H9 (cell line): ENCODE data around the gene AQP7. TPM values are rescaled to one million over a fixed set of nuclear protein-coding genes. Genes with fewer than 3 reads are reported as not detected.
A peak's percentile ranks its signal among the peaks of the same experiment; 100 is the strongest.

Experiments used
- DNase-seq: peaks from one replicate; pipeline ENCODE4 v3.0.0-alpha.2; 2017
- H2AFZ ChIP-seq: one replicate; pipeline ENCODE4 v1.6.1; 2013; ENCODE audit warnings: mild to moderate bottlenecking, low read length, control low read depth, moderate library complexity
- H2AK5ac ChIP-seq: 2 replicates; pipeline ENCODE4 v1.6.1; 2013; ENCODE audit warnings: low read length, control low read depth, mixed read lengths; ENCODE audit not compliant: insufficient read length
- H2BK120ac ChIP-seq: one replicate; pipeline ENCODE4 v1.6.1; 2013; ENCODE audit warnings: low read depth, mild to moderate bottlenecking, low read length, control low read depth, inconsistent platforms; ENCODE audit not compliant: poor library complexity, severe bottlenecking
- H2BK12ac ChIP-seq: 2 replicates; pipeline ENCODE4 v1.6.1; 2013; ENCODE audit warnings: low read length, control low read depth, mixed read lengths, low read depth; ENCODE audit not compliant: insufficient read length
- H2BK15ac ChIP-seq: 2 replicates; pipeline ENCODE4 v1.6.1; 2013; ENCODE audit warnings: low read depth, low read length, control low read depth
- H2BK20ac ChIP-seq: one replicate; pipeline ENCODE4 v1.6.1; 2013; ENCODE audit warnings: low read depth, mild to moderate bottlenecking, low read length, control low read depth, inconsistent platforms; ENCODE audit not compliant: poor library complexity, severe bottlenecking
- H2BK5ac ChIP-seq: 2 replicates; pipeline ENCODE4 v1.6.1; 2013; ENCODE audit warnings: low read length, control low read depth, mixed read lengths; ENCODE audit not compliant: insufficient read length
- H3K14ac ChIP-seq: 2 replicates; pipeline ENCODE4 v1.6.1; 2013; ENCODE audit warnings: low read length, control low read depth; ENCODE audit not compliant: insufficient read depth
- H3K18ac ChIP-seq: 2 replicates; pipeline ENCODE4 v1.6.1; 2013; ENCODE audit warnings: low read depth, mild to moderate bottlenecking, mixed read lengths, low read length, control low read depth; ENCODE audit not compliant: insufficient read length
- H3K23ac ChIP-seq: 2 replicates; pipeline ENCODE4 v1.6.1; 2013; ENCODE audit warnings: low read length, control low read depth, mixed read lengths, low read depth; ENCODE audit not compliant: insufficient read length
- H3K23me2 ChIP-seq: 2 replicates; pipeline ENCODE4 v1.6.1; 2013; ENCODE audit warnings: low read depth, mild to moderate bottlenecking, mixed read lengths, low read length, control low read depth; ENCODE audit not compliant: insufficient read length, poor library complexity, severe bottlenecking
- H3K27ac ChIP-seq: 2 replicates; pipeline ENCODE4 v1.5.1; 2013; ENCODE audit warnings: low read length, control low read depth, mixed read lengths, low read depth; ENCODE audit not compliant: insufficient read length
- H3K27me3 ChIP-seq: 2 replicates; pipeline ENCODE4 v1.6.1; 2013; ENCODE audit warnings: low read length, control low read depth, inconsistent platforms; ENCODE audit not compliant: insufficient read depth
- H3K4ac ChIP-seq: 2 replicates; pipeline ENCODE4 v1.6.1; 2013; ENCODE audit warnings: low read depth, mild to moderate bottlenecking, control low read depth, inconsistent platforms, low read length, moderate library complexity
- H3K4me1 ChIP-seq: 2 replicates; pipeline ENCODE4 v1.6.1; 2013; ENCODE audit warnings: low read length, control low read depth, inconsistent platforms; ENCODE audit not compliant: insufficient read depth
- H3K4me2 ChIP-seq: 2 replicates; pipeline ENCODE4 v1.6.1; 2013; ENCODE audit warnings: low read length, control low read depth, mixed read lengths; ENCODE audit not compliant: insufficient read length, insufficient read depth
- H3K56ac ChIP-seq: 2 replicates; pipeline ENCODE4 v1.6.1; 2013; ENCODE audit warnings: low read depth, mild to moderate bottlenecking, mixed read lengths, low read length, control low read depth; ENCODE audit not compliant: insufficient read length
- H3K79me1 ChIP-seq: 2 replicates; pipeline ENCODE4 v1.6.1; 2013; ENCODE audit warnings: low read depth, mild to moderate bottlenecking, moderate library complexity, low read length, control low read depth, inconsistent platforms; ENCODE audit not compliant: insufficient read depth, poor library complexity, severe bottlenecking
- H3K79me2 ChIP-seq: 2 replicates; pipeline ENCODE4 v1.6.1; 2013; ENCODE audit warnings: low read length, control low read depth, inconsistent platforms; ENCODE audit not compliant: insufficient read depth
- H3K9ac ChIP-seq: 2 replicates; pipeline ENCODE4 v1.6.1; 2013; ENCODE audit warnings: low read length, control low read depth, mixed read lengths; ENCODE audit not compliant: insufficient read length; ENCODE audit errors: extremely low read depth
- H3K9me3 ChIP-seq: one replicate; pipeline ENCODE4 v1.6.1; 2013; ENCODE audit warnings: low read depth, low read length, inconsistent platforms; ENCODE audit not compliant: control insufficient read depth
- H3T11ph ChIP-seq: one replicate; pipeline ENCODE4 v1.6.1; 2013; ENCODE audit warnings: mild to moderate bottlenecking, low read length, control low read depth, inconsistent platforms
- H4K20me1 ChIP-seq: one replicate; pipeline ENCODE4 v1.6.1; 2013; ENCODE audit not compliant: control insufficient read depth, insufficient read length, insufficient read depth
- H4K5ac ChIP-seq: 2 replicates; pipeline ENCODE4 v1.6.1; 2013; ENCODE audit warnings: low read depth, mild to moderate bottlenecking, mixed read lengths, low read length, control low read depth; ENCODE audit not compliant: insufficient read length
- H4K8ac ChIP-seq: replicated peaks from 2 replicates; pipeline ENCODE4 v1.6.1; 2013; ENCODE audit warnings: low read length, control low read depth, mixed read lengths, low read depth; ENCODE audit not compliant: insufficient read length
- H4K91ac ChIP-seq: 2 replicates; pipeline ENCODE4 v1.6.1; 2013; ENCODE audit warnings: low read depth, mild to moderate bottlenecking, moderate library complexity, mixed read lengths, low read length, control low read depth; ENCODE audit not compliant: insufficient read length
- H3K27ac Mint-ChIP-seq, 3 experiments: 2 replicates in 2 of 3; 3 replicates in 1 of 3; pipeline ENCODE4 v1.8.0; 2020 to 2021; ENCODE audit warnings: mixed read lengths in 3 of 3, mild to moderate bottlenecking in 1 of 3, moderate library complexity in 1 of 3
- H3K27me3 Mint-ChIP-seq: 2 replicates; pipeline ENCODE4 v1.8.0; 2021; ENCODE audit warnings: low read depth, mild to moderate bottlenecking, moderate library complexity, mixed read lengths
- H3K36me3 Mint-ChIP-seq, 3 experiments: 2 replicates in 2 of 3; 3 replicates in 1 of 3; pipeline ENCODE4 v1.8.0; 2020 to 2021; ENCODE audit warnings: low read depth in 3 of 3, mixed read lengths in 3 of 3; ENCODE audit not compliant: insufficient read depth in 1 of 3
- H3K4me1 Mint-ChIP-seq, 2 experiments: 2 replicates each; pipeline ENCODE4 v1.8.0; 2020; ENCODE audit warnings: mixed read lengths in 2 of 2
- H3K4me3 Mint-ChIP-seq, 2 experiments: 2 replicates in 1 of 2; 3 replicates in 1 of 2; pipeline ENCODE4 v1.8.0; 2020 to 2021; ENCODE audit warnings: mild to moderate bottlenecking in 2 of 2, mixed read lengths in 2 of 2, moderate library complexity in 1 of 2
- H3K9me3 Mint-ChIP-seq, 2 experiments: 2 replicates in 1 of 2; 3 replicates in 1 of 2; pipeline ENCODE4 v1.8.0; 2020; ENCODE audit warnings: mild to moderate bottlenecking in 2 of 2, mixed read lengths in 2 of 2, moderate library complexity in 1 of 2
- WGBS: extraction: QIAGEN DNeasy Blood & Tissue Kit; methylation state at CpG from one replicate; pipeline ENCODE4 v1.1.7; 2013; ENCODE audit warnings: missing lambda C conversion rate, low lambda C conversion rate, mixed read lengths; ENCODE audit not compliant: insufficient read length; ENCODE audit errors: extremely low coverage; 5-methylcytosine and 5-hydroxymethylcytosine counted together
- total RNA-seq: library from RNA; stranded (reverse); gene quantifications from 2 replicates; pipeline ENCODE4 v1.2.1, GENCODE V29; 2021
- TF ChIP-seq, protein P1 (sequence below): fragments of 200-600 bp; sonication (generic); conservative IDR thresholded peaks from 3 replicates; pipeline ENCODE4 v1.8.0; 2021; ENCODE audit warnings: antibody characterized with exemption, mild to moderate bottlenecking

Gene AQP7
- total RNA-seq, 1 experiment from 2014 or later: not detected

DNA sequence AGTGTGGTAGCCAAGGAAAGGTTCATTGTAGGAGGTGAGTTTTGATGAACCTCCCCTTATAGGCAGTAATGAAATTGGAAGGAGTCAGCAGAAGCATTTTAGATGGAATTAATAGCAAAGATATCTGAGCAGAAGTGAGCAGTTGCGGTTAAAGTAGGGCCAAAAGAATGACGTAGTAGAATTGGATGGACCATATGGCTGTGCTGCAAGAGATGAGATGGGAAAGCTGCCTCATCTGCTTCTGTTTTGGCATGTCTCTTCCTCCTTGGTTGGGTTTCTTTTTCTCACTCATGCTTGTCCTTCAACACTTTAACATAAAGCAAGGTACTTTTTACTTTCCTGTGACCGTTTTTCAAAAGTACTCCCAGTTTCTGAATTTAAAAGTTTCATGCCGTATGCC lies 55.8 kb downstream of the AQP7 start:
- Histone ChIP-seq H4K8ac (no peak overlapping the region), H4K91ac (no peak overlapping the region), H3K27me3 (no peaks in the 10 kb centered on the region), H3K4me1 (no peaks in the 10 kb centered on the region), H2BK5ac (no peak overlapping the region), H3K23me2 (no peaks in the 10 kb centered on the region), H2AK5ac (no peak overlapping the region), H3K9me3 (no peaks in the 10 kb centered on the region), H3K9ac (no peak overlapping the region), H2AFZ (no peak overlapping the region), H3K79me1 (no peaks in the 10 kb centered on the region), H4K5ac (no peak overlapping the region), H3K4me2 (no peak overlapping the region), H3K14ac (no peak overlapping the region), H3K23ac (no peak overlapping the region), H2BK15ac (no peak overlapping the region), H3K4ac (no peak overlapping the region), H3K79me2 (no peaks in the 10 kb centered on the region), H2BK12ac (no peak overlapping the region), H2BK20ac (no peak overlapping the region), H2BK120ac (no peak overlapping the region), H3K27ac (no peak overlapping the region), H3T11ph (no peak overlapping the region), H4K20me1 (no peaks in the 10 kb centered on the region), H3K56ac (no peak overlapping the region), H3K18ac (no peak overlapping the region)
- Mint-ChIP-seq H3K36me3 (peaks cover 30 to 73% (median 56%) of the 10 kb centered on the region in 3 experiments), H3K9me3 (no peaks in the 10 kb centered on the region), H3K4me3 (no peak overlapping the region), H3K4me1 (peaks cover 6 to 7% of the 10 kb centered on the region in 2 experiments; a peak in 2 of 4 replicates), H3K27ac (peak overlapping the region in 1 of 3 experiments; percentile 81; a peak in 1 of 7 replicates), H3K27me3 (no peaks in the 10 kb centered on the region)
- WGBS: no CpG with 5 or more reads among the region's 4 CpGs
- TF ChIP-seq, protein P1, sequence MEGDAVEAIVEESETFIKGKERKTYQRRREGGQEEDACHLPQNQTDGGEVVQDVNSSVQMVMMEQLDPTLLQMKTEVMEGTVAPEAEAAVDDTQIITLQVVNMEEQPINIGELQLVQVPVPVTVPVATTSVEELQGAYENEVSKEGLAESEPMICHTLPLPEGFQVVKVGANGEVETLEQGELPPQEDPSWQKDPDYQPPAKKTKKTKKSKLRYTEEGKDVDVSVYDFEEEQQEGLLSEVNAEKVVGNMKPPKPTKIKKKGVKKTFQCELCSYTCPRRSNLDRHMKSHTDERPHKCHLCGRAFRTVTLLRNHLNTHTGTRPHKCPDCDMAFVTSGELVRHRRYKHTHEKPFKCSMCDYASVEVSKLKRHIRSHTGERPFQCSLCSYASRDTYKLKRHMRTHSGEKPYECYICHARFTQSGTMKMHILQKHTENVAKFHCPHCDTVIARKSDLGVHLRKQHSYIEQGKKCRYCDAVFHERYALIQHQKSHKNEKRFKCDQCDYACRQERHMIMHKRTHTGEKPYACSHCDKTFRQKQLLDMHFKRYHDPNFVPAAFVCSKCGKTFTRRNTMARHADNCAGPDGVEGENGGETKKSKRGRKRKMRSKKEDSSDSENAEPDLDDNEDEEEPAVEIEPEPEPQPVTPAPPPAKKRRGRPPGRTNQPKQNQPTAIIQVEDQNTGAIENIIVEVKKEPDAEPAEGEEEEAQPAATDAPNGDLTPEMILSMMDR: no peak
- no peak for DNase-seq
